Body of pancreas (tissue), 4 donors: ENCODE data around the gene DDX1.

Experiments
- CTCF ChIP-seq, 7 experiments: fragments of 450-650 bp in 4 of 7; fragments of 200-600 bp in 3 of 7; sonication (generic) in 3 of 7; IDR thresholded peaks; one replicate each; pipeline ENCODE4 v1.5.1; 2016 to 2019; ENCODE audit warnings: antibody characterized with exemption in 7 of 7
- POLR2A ChIP-seq, 3 donors: fragments of 450-650 bp; IDR thresholded peaks; one replicate each; pipeline ENCODE4 v1.6.1; 2016; ENCODE audit warnings: antibody characterized with exemption in 3 of 3, mild to moderate bottlenecking in 2 of 3

GRCh38 chr2:15631883-15632282 is 40.2 kb downstream of the DDX1 start:
- TF ChIP-seq POLR2A (IDR thresholded peaks at IDR 0.05): no peak
- TF ChIP-seq CTCF (IDR thresholded peaks at IDR 0.05): no peak
